Activated CD4-positive, alpha-beta memory T cell treated with anti-CD3 and anti-CD28 coated beads for 36 hours (primary cell): Measurements from ENCODE around the gene UQCC2. TPM values are rescaled to one million over a fixed set of nuclear protein-coding genes. Genes with fewer than 3 reads are reported as not detected.

Experiments
- CTCF ChIA-PET: fragments of 350-600 bp; sonication (Branson Sonifier 250); formaldehyde crosslinking; loops from one replicate; lab custom pipeline; 2021; ENCODE audit warnings: antibody characterized with exemption, inconsistent platforms; lab: Charles Lee
- POLR2A ChIA-PET: fragments of 350-600 bp; sonication (Branson Sonifier 250); formaldehyde crosslinking; loops from one replicate; lab custom pipeline; 2021; ENCODE audit warnings: antibody characterized with exemption; lab: Charles Lee
- DNase-seq: peaks from one replicate; pipeline ENCODE4 v3.0.0-alpha.2; 2020
- H3K27ac Mint-ChIP-seq: one replicate; pipeline ENCODE4 v1.8.0; 2021; ENCODE audit warnings: mixed read lengths
- H3K27me3 Mint-ChIP-seq: one replicate; pipeline ENCODE4 v1.8.0; 2021; ENCODE audit warnings: mixed read lengths
- H3K36me3 Mint-ChIP-seq: one replicate; pipeline ENCODE4 v1.8.0; 2021; ENCODE audit warnings: mixed read lengths
- H3K4me1 Mint-ChIP-seq: one replicate; pipeline ENCODE4 v1.8.0; 2021; ENCODE audit warnings: low read depth, mixed read lengths
- H3K4me3 Mint-ChIP-seq: one replicate; pipeline ENCODE4 v1.8.0; 2021; ENCODE audit warnings: mild to moderate bottlenecking, mixed read lengths
- H3K9me3 Mint-ChIP-seq: one replicate; pipeline ENCODE4 v1.8.0; 2021; ENCODE audit warnings: mixed read lengths
- intact Hi-C: fragments of 100-400 bp; cut with micrococcal nuclease; formaldehyde crosslinking; loops from one replicate; pipeline ENCODE4 v1.15.1; 2023
- total RNA-seq, 2 experiments: library from RNA; stranded (reverse); gene quantifications; one replicate each; pipeline ENCODE4 v1.2.3, GENCODE V29; 2021

The UQCC2 gene
- total RNA-seq, 2 experiments from 2014 or later: 157 to 160 TPM

DNA sequence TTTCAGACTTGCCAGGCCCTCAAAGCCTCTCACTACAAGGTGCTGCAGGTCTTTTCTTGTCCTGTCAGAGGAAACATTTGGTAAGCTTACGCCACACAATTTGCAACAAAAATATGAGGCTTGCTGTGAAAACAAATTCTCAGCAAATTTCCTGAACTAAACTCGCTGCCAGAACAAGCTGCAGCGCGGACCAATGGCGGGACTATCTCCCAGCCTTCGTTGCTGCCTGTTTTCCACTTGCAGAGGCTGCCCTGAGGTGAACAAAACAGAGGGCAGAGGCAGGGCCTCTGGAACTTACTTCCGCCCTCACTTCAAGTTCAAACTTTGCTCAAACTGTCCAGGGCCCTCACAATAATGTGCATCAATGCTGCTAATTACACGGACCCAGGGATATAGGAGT is 12.4 kb downstream of the UQCC2 start:
- H3K4me3 Mint-ChIP-seq: no peak overlapping the region
- no peaks in the 10 kb centered on the region for H3K27me3 Mint-ChIP-seq
- H3K9me3 Mint-ChIP-seq: no peaks in the 10 kb centered on the region
- peaks cover 51% of the 10 kb centered on the region for H3K4me1 Mint-ChIP-seq
- peak overlapping the region; percentile 69 for H3K27ac Mint-ChIP-seq
- intact Hi-C loops: loop anchor here (10.0 kb wide), 1 partner anchor 284 kb away; the partner anchor contains the start of genes CUTA and PHF1
- ChIA-PET POLR2A (no interaction called here), CTCF (interaction anchor here (1.0 kb wide), 2 partner anchors 10 to 12 kb away, joined by 3 to 4 read pairs; partner anchors contain the start of gene UQCC2)
- no peak for DNase-seq
- peaks cover 40% of the 10 kb centered on the region for H3K36me3 Mint-ChIP-seq

DNA sequence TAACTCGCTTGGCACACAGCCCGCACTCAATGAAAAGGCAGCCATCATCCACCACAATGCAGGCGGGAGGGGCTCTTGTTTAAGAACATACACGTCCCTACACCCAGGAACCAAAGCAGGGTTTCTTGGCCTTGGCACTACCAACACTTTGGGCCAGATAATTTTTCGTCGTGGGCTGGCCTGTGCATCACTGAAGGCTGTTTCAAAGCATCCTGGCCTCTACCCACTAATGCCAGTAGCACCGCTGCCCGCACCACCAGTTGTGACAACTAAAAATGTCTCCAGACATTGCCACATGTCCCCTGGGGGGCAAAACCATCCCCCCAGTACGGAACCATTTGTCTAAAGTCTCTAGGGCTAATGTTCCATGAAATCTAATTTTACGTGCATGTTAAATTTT is 13.0 kb downstream of the UQCC2 start:
- Mint-ChIP-seq H3K27ac (peak overlapping the region; percentile 9), H3K4me1 (peaks cover 58% of the 10 kb centered on the region), H3K4me3 (no peak overlapping the region), H3K36me3 (peaks cover 43% of the 10 kb centered on the region), H3K9me3 (no peaks in the 10 kb centered on the region), H3K27me3 (no peaks in the 10 kb centered on the region)
- DNase-seq: no peak
- POLR2A ChIA-PET: no interaction called here
- CTCF ChIA-PET: interaction anchor here (1.0 kb wide), 2 partner anchors 10 to 12 kb away, joined by 3 to 4 read pairs; partner anchors contain the start of gene UQCC2
- intact Hi-C loops: loop anchor here (10.0 kb wide), 1 partner anchor 284 kb away; the partner anchor contains the start of genes CUTA and PHF1

- H3K27me3 Mint-ChIP-seq: no peaks in the 10 kb centered on the region
- H3K9me3 Mint-ChIP-seq: no peaks in the 10 kb centered on the region
- CTCF ChIA-PET: interaction anchor here (1.0 to 1.7 kb wide), 5 partner anchors 13 to 118 kb away, joined by 3 to 6 read pairs (median 6); partner anchors contain the start of genes BAK1 and UQCC2
- no peak for DNase-seq
- intact Hi-C loops: loop anchor here (10.0 kb wide), 1 partner anchor 283 kb away; the partner anchor contains the start of genes CUTA and PHF1
- peaks cover 48% of the 10 kb centered on the region for H3K36me3 Mint-ChIP-seq
- POLR2A ChIA-PET: interaction anchor here (0.8 to 2.8 kb wide), 2 partner anchors 76 to 119 kb away, joined by 4 to 10 read pairs; partner anchors contain the start of gene ITPR3
- peak overlapping the region; percentile 93 for H3K27ac Mint-ChIP-seq
- H3K4me1 Mint-ChIP-seq: peaks cover 64% of the 10 kb centered on the region
- H3K4me3 Mint-ChIP-seq: no peak overlapping the region
Observed at GRCh38 chr6:33697845-33698244, 13.7 kb downstream of the UQCC2 start.

GRCh38 chr6:33696548-33697518 is 14.7 kb downstream of the UQCC2 start:
- peaks cover 55% of the 10 kb centered on the region for H3K36me3 Mint-ChIP-seq
- peaks cover 74% of the 10 kb centered on the region for H3K4me1 Mint-ChIP-seq
- H3K27me3 Mint-ChIP-seq: no peaks in the 10 kb centered on the region
- ChIA-PET POLR2A (interaction anchor here (0.8 to 2.8 kb wide), 2 partner anchors 75 to 118 kb away, joined by 4 to 10 read pairs; partner anchors contain the start of gene ITPR3), CTCF (interaction anchor here (1.0 to 1.7 kb wide), 5 partner anchors 14 to 117 kb away, joined by 3 to 6 read pairs (median 6); partner anchors contain the start of genes BAK1 and UQCC2)
- DNase-seq: peak; percentile 51
- intact Hi-C loops: loop anchor here (10.0 kb wide), 1 partner anchor 282 kb away; the partner anchor contains the start of genes CUTA and PHF1
- peak overlapping the region; percentile 93 for H3K27ac Mint-ChIP-seq
- H3K9me3 Mint-ChIP-seq: no peaks in the 10 kb centered on the region
- peak overlapping the region; percentile 37 for H3K4me3 Mint-ChIP-seq

DNA sequence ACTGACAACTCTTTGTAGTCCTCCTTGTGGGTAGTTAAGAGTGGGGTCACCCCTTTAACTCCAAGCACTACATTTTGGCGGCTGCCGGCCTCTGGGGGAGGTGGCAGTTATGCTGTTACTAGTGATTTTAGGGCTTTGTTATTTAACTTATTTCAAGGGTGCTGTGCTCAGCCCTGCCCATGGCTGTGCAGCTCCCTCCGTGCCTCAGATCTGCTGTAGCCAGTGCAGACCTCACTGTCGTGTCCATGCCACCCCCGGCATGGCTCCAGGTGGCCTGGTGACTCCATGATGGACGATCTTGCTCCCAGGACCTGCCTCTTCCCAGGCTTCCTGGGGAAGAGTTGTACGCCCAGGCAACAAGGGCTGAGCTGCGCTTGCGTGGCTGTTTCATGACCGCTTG is 15.4 kb downstream of the UQCC2 start:
- H3K27ac Mint-ChIP-seq: peak overlapping the region; percentile 93
- no peak for DNase-seq
- intact Hi-C loops: loop anchor here (10.0 kb wide), 1 partner anchor 281 kb away; the partner anchor contains the start of genes CUTA and PHF1
- peaks cover 60% of the 10 kb centered on the region for H3K36me3 Mint-ChIP-seq
- ChIA-PET CTCF (interaction anchor here (0.6 to 1.6 kb wide), 2 partner anchors 15 to 111 kb away, joined by 3 to 6 read pairs; partner anchors contain the start of gene UQCC2), POLR2A (interaction anchor here (2.8 kb wide), 1 partner anchor 75 kb away, joined by 10 read pairs; the partner anchor contains the start of gene ITPR3)
- no peaks in the 10 kb centered on the region for H3K9me3 Mint-ChIP-seq
- peaks cover 82% of the 10 kb centered on the region for H3K4me1 Mint-ChIP-seq
- H3K27me3 Mint-ChIP-seq: no peaks in the 10 kb centered on the region
- H3K4me3 Mint-ChIP-seq: no peak overlapping the region

- Mint-ChIP-seq H3K4me1 (peaks cover 84% of the 10 kb centered on the region), H3K36me3 (peaks cover 65% of the 10 kb centered on the region), H3K27me3 (no peaks in the 10 kb centered on the region), H3K27ac (peak overlapping the region; percentile 97), H3K4me3 (no peak overlapping the region), H3K9me3 (no peaks in the 10 kb centered on the region)
- ChIA-PET POLR2A (interaction anchor here (2.2 to 2.8 kb wide), 2 partner anchors 16 to 74 kb away, joined by 10 to 16 read pairs; partner anchors contain the start of genes ITPR3 and UQCC2), CTCF (interaction anchor here (0.6 to 2.1 kb wide), 6 partner anchors 10 to 115 kb away, joined by 3 to 15 read pairs (median 4); partner anchors contain the start of genes BAK1 and UQCC2)
- intact Hi-C loops: loop anchor here (2.0 to 10.0 kb wide), 2 partner anchors 75 to 281 kb away; partner anchors contain the start of genes CUTA, ITPR3 and PHF1
- DNase-seq: no peak
Observed at GRCh38 chr6:33695451-33695887, 16.0 kb downstream of the UQCC2 start.

- Mint-ChIP-seq H3K4me1 (peaks cover 79% of the 10 kb centered on the region), H3K27me3 (no peaks in the 10 kb centered on the region), H3K4me3 (peak overlapping the region; percentile 32), H3K9me3 (no peaks in the 10 kb centered on the region), H3K36me3 (peaks cover 62% of the 10 kb centered on the region), H3K27ac (peak overlapping the region; percentile 97)
- POLR2A ChIA-PET: interaction anchor here (0.6 to 2.2 kb wide), 2 partner anchors 16 to 73 kb away, joined by 3 to 16 read pairs; partner anchors contain the start of gene UQCC2
- no peak for DNase-seq
- CTCF ChIA-PET: interaction anchor here (0.7 to 2.1 kb wide), 7 partner anchors 11 to 115 kb away, joined by 3 to 15 read pairs (median 4); partner anchors contain the start of genes BAK1 and UQCC2
- intact Hi-C loops: loop anchor here (2.0 to 10.0 kb wide), 3 partner anchors 63 to 280 kb away; partner anchors contain the start of genes CUTA, ITPR3 and PHF1
Observed at GRCh38 chr6:33694977-33695376, 16.5 kb downstream of the UQCC2 start.

GRCh38 chr6:33694401-33694931 is 17.0 kb downstream of the UQCC2 start:
- POLR2A ChIA-PET: interaction anchor here (0.6 to 2.2 kb wide), 4 partner anchors 10 to 72 kb away, joined by 3 to 16 read pairs (median 3); partner anchors contain the start of gene UQCC2
- Mint-ChIP-seq H3K27me3 (no peaks in the 10 kb centered on the region), H3K4me1 (peaks cover 74% of the 10 kb centered on the region), H3K4me3 (peak overlapping the region; percentile 32), H3K9me3 (no peaks in the 10 kb centered on the region), H3K36me3 (peaks cover 64% of the 10 kb centered on the region), H3K27ac (peak overlapping the region; percentile 97)
- intact Hi-C loops: loop anchor here (2.0 to 10.0 kb wide), 3 partner anchors 62 to 280 kb away; partner anchors contain the start of genes CUTA, ITPR3 and PHF1
- CTCF ChIA-PET: interaction anchor here (0.7 to 2.1 kb wide), 8 partner anchors 11 to 114 kb away, joined by 3 to 15 read pairs (median 4); partner anchors contain the start of genes BAK1 and UQCC2
- peak; percentile 88 for DNase-seq

DNA sequence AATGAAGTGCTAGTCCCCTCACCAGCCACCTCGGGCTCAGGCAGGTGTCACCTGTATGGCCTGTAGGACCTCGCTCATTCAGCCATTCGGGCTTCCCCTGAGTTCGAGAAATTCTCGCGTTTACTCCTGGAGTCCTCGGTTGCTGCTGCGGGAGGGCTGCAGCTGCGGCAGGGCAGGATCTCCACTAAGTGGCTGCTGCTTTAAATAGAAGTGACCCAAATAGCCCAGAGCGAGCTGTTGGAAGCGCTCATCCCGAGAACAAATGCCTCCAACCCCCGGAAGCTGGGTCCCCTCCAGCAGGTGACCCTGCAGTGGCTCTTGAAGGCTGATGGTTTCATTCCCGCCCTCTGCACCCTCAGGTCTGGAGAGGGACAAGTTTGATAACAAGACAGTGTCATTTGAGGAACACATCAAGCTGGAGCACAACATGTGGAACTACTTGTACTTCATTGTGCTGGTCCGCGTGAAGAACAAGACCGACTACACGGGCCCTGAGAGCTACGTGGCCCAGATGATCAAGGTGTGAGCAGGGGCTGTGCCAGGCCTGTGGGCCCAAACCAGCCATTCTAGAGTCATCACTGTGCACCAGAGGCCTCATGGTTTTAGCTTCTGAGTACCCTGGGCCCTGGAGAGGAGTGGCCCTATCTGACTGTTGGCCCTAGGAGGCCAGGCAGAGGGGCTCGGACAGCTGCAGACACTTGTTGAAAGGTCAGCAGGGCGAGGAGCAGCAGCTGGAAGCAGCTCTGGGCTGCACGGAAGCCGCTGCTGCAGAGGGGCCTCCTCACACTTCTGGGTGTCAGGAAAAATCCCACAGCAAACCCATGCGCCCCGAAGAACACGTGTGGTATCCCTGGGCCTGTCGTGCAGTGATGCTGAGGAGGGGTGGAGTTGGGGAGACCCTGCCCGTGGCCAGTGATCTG is 18.1 kb downstream of the UQCC2 start:
- DNase-seq: no peak
- peak overlapping the region; percentile 97 for H3K27ac Mint-ChIP-seq
- ChIA-PET CTCF (interaction anchor here (0.9 to 2.1 kb wide), 7 partner anchors 12 to 103 kb away, joined by 3 to 15 read pairs (median 5); partner anchors contain the start of gene UQCC2), POLR2A (interaction anchor here (0.7 to 2.2 kb wide), 4 partner anchors 9 to 64 kb away, joined by 3 to 16 read pairs (median 3); partner anchors contain the start of gene UQCC2)
- no peaks in the 10 kb centered on the region for H3K27me3 Mint-ChIP-seq
- H3K4me1 Mint-ChIP-seq: peaks cover 71% of the 10 kb centered on the region
- H3K9me3 Mint-ChIP-seq: no peaks in the 10 kb centered on the region
- H3K36me3 Mint-ChIP-seq: peaks cover 70% of the 10 kb centered on the region
- intact Hi-C loops: loop anchor here (2.0 to 10.0 kb wide), 3 partner anchors 61 to 279 kb away; partner anchors contain the start of genes CUTA, ITPR3 and PHF1
- H3K4me3 Mint-ChIP-seq: no peak overlapping the region
